ENCODE results near the gene CHCHD10.

GRCh38 chr22:23744001-23744400 is 23.8 kb downstream of the CHCHD10 start:
- TF ChIP-seq CTCF (IDR thresholded peaks at IDR 0.05) (no peak), POLR2A (IDR thresholded peaks at IDR 0.05) (no peak)

Measured in heart left ventricle (tissue), 13 donors.